NCI-H226 (cell line): Measurements from ENCODE around the gene SKIL.

ENCODE experiments used
- DNase-seq: peaks from one replicate; pipeline ENCODE4 v3.0.0-alpha.2; 2015

SKIL gene

DNA sequence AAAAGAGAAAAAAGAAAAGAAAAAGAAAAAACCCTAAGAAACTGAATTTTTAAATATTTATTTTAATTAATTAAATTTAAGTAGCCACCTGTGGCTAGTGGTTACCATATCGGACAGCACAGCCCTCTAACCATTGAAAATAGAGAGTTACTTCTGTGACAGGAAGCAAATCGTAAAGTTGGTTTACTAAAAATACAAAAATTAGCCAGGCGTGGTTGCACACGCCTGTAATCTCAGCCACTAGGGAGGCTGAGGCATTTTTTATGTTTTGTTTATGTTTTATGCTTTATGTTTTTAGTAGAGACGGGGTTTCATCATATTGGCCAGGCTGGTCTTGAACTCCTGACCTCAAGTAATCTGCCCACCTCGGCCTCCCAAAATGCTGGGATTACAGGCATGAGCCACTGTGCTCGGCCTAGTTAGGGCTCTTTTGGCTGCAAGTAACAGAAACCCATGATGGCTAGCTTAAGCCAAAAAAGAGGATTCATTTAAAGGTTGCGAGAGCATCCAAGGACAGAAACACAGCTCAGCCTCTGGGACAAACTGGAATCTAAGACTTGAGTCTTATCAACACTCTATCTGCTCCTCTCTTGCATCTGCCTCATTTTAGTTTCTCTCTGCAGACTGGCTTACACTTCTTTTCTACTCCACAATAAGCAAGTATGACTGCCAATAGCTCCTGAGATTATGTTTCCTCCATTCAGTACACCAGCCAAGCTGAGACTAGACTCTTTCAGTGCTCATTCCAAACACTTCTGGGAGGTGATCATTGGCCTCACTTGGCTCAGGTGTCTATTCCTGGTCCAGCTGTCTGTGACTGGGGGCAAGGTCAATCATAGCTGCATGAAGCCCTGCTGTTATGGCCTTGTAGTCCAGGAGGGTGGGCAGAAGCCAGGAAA is 6.8 kb upstream of the SKIL start:
- DNase-seq: no peak

DNA sequence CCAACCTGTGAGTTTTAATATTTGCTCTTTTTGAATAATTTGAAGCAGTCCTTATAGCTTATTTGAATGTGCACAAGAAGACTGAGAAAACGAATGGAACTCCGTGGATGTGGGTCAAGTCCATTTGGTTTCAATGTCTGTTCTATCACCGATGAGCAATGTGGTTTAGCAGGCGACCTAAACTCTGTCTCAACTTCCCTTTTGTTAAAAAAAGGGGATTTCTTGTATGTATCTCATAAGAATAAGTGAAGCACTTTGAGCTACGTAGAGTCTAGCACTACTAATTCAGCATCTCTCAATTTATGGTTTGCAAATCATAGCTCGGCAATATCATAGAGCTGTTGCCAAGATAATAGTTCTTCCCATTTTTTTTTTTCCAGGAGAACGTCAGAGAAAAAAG is 4.6 kb upstream of the SKIL start:
- DNase-seq: no peak

DNA sequence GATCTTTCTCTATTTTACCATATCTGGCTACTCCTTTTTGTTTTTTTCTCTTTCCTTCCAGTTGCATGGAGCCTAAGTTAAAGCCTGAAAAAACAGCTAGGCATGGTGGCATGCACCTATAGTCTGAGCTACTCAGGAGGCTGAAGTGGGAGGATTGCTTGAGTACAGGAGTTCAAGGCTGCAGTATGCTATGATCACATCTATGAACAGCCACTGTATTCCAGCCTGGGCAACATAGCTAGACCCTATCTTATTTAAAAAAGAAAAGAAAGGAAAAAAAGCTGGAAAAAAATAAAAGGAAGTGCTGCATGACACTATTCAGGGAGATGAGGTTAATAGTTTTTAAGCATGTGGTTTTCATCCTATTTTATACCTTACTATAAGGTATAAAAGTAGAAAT is 4.0 kb upstream of the SKIL start:
- no peak for DNase-seq

DNA sequence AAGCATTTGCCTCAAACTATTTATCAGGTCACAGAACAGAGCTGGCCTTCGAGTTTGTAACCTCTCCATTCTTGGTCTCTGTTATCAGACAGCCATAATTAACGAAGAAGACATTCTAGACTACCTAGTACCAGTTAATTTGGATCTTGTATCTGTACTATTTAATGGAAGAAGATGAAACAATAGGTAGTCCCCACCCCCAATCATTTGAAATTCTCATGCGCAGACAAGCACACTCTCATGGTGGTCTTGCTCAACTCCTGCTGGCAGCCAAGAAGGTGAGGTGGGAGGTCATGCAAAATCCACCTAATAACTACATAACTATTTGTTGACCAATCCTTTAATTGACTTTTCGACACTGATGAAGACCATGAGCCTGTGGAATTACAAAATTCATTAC is 2.8 kb upstream of the SKIL start:
- DNase-seq: no peak

DNA sequence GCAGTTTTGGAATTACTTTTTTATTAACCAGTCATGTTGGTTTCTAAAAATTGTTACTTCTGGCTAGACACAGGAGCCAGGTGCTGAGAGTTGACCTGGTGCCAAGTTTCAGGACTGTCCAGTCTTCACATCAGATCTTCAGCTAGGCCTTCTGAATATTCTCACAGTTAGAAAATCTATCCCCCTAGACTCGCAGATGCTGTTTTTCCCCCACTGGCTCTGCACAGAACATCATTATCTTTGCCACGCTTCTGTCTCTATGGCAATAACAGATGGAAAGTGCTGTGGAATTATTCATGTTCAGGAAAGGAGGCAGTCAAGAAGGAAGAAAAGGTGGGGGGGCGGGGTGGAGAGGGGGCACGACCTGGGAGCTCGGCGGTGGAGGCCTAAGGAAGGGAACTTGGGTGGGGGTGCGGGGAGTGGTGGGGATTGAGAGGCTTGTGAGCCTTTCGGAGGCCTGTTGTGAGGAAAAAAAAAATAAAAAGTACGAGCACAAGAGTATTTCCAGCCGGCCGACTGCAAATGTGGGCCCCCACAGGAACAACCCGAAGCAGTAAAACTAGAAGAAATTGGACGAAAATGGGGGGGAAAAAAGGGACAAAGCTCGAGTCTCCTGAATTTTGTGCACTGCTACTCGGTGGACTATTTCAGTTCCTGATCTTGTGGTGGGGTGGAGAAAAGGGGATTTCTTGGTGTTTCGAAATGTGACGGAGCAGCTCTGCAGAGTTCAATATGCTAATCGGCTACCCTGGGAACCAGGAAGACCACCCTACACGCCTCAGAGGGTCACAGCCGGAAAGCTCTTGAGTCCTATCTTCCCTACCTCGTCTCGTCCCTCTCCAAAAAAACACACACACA is 1.5 kb upstream of the SKIL start:
- DNase-seq: peak; percentile 28

DNA sequence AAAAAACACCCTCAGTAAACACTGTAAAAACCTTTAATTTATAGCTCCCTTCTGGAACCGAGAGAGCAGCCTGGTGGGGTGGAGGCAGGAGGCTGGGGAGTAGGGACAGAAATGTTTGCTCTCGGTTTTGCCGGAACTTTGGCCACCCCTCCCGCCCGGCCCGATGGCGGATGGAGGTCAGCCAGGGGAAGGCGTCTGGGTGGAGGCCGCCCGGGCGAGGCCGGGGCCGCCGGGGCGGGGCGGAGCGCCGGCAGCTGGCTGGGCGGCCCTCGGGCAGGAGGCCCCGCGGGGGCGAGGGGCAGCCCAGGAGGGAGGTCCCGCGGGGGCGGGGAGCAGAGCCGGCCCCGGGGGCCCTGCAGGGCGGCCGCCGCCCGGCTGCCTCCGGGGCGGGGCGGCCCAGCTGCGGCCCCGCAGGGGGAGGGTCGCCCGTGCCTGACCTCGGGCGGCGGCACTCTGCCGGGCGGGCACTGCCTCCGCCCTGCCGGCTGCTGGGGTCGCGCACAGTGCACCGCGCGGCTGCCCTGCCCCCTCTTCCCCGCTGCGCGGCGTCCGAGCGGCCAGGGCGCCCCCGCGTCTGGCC is 829 bp upstream of the SKIL start:
- DNase-seq: peak; percentile 63

DNA sequence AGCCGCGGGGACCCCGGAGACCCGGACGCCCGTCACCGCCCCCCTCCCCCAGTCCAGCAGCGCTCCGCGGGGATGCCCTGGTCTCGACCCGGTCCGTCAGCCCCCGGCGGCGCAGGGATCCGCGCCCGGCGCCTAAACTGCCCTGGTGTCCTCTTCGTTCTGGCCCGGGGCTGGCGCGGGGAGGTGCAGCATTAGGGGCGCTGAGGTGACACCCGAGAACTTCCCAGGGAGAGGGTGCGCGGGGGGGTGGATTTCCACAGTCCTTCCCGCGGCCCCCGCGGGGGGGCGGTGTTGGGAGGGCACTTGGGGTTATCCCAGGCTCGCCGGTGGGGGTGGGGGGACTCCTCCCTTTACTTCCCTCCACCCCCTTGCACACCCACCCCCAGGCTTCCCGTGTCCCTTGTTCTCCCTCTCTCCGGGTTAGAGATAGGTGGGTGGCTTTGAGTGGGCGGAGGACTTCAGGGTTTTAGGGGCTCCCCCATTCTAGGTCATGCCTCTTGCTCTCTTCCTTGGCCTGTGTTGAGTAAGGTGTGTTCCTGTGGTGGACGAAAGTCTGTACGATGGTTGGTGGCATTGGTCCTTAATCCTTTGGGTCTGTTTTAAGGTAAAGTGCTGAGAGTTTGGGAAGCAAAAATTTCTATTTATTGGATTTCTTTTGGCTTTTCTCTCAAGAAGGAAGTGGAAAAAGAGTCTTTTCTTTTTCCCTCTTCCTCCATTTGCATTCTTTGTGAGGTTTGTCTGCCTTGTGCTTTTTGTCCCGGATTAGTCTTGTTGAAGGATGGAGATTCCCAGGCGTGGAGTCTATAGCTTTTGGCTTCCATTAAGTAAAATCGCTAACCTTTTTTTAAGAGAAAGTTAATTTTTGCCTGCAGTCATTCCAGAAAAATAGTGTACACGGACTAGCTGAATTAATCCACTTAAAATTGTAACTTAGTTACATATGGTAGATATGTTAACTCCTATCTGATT is 811 bp downstream of the SKIL start:
- DNase-seq: peak; percentile 60

DNA sequence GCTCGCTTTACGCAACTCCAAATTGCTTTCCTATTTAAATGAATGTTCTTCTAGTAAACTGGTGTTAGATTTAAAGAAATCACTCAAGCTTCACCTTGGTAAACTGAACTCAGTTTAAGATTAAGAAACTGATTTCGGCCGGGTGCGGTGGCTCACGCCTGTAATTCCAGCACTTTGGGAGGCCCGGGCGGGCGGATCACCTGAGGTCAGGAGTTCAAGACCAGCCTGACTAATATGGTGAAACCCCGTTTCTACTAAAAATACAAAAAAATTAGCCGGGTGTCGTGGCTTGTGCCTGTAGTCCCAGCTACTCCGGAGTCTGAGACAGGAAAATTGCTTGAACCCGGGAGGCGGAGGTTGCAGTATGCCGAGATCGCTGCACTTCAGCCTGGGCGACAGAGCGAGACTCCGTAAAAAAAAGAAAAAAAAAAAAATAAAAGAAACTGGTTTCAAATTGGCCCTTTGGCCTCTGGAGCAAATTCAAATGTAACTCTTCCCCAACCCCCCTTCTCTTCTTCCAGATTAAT is 1.7 kb downstream of the SKIL start:
- no peak for DNase-seq

DNA sequence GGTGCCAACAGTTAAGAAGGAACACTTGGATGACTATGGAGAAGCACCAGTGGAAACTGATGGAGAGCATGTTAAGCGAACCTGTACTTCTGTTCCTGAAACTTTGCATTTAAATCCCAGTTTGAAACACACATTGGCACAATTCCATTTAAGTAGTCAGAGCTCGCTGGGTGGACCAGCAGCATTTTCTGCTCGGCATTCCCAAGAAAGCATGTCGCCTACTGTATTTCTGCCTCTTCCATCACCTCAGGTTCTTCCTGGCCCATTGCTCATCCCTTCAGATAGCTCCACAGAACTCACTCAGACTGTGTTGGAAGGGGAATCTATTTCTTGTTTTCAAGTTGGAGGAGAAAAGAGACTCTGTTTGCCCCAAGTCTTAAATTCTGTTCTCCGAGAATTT is 3.0 kb downstream of the SKIL start:
- DNase-seq: no peak

DNA sequence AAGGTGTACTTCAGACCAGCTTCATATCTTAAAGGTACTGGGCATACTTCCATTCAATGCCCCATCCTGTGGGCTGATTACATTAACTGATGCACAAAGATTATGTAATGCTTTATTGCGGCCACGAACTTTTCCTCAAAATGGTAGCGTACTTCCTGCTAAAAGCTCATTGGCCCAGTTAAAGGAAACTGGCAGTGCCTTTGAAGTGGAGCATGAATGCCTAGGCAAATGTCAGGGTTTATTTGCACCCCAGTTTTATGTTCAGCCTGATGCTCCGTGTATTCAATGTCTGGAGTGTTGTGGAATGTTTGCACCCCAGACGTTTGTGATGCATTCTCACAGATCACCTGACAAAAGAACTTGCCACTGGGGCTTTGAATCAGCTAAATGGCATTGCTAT is 3.4 kb downstream of the SKIL start:
- no peak for DNase-seq

DNA sequence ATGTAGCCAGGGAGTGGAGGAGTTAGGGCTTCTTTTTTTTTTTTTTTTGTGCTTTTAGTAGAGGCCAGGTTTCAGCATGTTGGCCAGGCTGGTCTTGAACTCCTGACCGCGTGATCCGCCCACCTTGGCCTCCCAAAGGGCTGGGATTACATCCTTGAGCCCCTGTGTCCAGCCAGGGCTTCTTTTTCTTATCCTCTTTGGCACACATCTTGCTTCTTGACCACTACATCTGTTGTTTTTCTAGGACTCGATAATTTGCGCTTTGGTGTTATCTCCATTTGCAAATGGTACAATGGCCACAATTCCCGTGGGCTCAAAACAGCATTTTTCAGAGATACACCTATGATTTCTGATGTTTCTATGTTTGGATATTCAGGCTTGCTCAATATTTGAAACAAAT is 4.2 kb downstream of the SKIL start:
- DNase-seq: no peak

DNA sequence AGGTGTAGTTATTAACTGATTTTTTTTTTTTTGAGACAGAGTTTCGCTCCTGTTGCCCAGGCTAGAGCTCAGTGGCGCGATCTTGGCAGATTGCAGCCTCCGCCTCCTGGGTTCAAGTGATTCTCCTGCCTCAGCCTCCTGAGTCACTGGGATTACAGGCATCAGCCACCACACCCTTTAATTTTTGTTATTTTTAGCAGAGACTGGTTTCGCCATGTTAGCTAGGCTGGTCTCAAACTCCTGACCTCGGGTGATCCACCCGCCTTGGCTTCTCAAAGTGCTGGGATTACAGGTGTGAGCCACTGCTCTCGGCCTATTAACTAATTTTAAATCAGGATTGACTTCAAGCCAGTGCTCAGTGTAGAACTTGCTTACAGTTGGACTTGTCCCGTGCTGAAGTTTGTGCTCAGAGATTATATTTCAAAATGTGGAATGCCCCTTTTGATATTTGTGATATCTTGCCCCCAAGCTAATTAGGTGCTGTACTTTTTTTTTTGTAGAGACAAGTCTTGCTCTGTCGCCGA is 6.0 kb downstream of the SKIL start:
- no peak for DNase-seq

DNA sequence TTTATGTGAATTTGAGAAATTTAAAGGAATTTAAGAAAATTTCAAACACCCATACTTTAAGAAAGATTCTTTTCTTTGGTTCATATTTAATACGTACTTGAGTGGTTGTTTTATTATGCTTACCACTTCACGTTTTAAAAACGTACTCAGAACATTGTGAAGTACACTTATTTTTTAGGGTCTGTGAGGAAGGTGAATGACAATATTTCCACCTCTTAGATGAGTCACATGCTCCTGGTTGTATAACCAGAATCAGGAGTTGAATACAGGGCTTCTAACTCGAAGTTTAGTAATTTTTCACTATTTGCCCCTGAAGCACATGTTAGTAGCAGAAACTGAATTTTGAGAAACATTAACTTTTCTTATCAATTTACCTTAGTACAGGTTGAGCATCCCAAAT is 7.5 kb downstream of the SKIL start:
- no peak for DNase-seq

DNA sequence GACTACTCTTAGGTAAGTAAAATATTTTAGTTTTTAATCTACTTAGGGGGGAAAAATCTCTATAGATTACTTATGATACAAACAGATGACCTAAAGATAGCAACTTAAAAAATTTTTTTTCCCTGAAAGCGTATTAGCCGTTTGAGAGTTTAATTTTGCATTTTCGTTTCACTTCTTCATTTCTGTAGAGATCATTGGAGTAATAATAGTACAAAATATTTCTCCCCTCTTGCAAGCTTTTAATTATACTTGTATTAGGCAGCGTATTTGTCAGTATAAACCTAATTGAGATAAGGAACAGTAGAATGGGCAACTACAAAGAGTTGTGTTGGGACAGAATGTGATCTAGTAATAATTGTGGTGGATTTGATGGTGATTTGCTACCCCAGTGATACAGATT is 10.3 kb downstream of the SKIL start:
- no peak for DNase-seq

DNA sequence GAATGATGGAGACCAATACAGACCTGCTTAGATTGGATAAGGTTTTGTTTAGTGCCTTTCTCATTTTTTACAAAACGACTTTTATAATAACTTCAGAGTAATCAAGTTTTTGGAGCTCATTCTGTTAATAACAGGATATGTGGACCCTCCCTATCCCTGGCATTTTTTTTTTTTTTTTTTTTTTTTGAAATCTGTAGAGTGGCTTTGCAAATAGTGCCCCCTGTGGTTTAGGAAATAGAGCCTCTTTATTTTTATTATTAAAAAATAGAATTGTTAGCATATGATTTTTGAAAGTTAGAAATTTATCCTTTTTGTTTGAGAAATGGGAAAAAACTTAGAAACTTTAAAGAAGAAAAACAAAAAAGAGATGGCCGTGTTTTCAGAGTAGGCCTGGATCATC is 11.4 kb downstream of the SKIL start:
- no peak for DNase-seq

DNA sequence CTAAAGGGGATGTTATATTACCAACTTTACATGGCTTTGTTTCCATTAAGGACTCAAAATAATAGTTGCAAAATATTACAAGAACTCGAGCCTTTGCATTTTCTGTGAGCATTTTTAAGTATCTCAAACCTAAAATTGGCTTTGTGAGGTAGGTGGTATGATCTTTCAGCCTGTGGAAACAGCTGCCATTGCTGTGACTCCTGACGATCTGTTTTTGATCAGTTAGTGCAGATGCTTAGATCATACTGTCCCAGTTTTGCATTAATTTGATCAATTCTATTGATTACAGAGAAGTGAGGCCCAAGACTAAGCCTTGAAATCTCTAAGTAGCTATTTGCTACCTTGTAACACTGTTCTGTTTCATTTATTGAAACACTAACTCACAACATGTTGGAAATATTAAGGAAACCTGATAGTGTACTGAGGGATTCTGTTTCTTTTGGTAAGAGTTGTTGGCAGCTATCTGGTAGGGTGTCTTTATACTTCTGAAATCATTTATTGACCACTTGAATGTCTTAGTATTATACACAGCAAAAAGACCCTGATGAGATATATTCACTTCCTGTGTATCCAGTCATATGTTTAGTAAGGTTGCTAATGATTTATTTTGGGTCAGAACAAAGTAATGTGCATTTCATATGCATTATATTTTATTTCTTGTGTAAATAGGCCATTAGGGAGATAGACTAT is 14.8 kb downstream of the SKIL start:
- no peak for DNase-seq

DNA sequence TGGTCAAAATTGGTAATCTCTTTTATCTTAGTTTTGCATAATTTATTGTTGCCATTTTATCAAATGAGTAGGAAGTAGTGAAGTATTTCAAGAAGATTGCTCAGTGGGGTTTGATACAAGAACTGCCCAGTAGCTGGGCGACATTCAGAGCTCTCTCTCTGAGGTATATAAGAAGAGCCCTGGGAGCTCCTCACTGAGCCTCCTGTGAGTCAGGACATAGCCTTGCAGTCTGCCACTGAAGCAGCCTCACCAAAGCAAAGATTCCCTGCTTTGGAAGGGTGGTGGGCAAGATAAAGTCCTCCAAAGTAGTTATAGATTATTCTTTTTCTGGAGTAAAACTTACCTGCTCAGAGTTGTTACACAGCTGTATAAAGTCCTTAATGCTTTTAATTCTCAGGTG is 26.1 kb downstream of the SKIL start:
- DNase-seq: no peak

DNA sequence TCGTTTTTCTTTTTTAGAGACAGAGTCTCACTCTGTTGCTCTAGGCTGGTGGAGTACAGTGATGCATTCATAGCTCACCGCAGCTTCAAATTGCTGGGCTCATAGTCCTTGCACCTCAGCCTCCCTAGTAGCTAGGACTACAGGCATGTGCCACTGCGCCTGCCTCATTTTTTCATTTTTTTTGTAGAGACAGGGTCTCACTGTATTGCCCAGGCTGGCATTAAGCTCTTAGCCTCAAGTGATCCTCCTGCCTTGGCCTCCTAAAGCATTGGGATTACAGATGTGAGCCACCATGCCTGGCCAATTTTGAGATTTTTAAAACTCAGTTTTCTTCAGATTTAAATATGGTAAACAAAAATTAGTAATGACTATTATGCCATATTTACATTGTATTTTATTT is 29.0 kb downstream of the SKIL start:
- DNase-seq: no peak

DNA sequence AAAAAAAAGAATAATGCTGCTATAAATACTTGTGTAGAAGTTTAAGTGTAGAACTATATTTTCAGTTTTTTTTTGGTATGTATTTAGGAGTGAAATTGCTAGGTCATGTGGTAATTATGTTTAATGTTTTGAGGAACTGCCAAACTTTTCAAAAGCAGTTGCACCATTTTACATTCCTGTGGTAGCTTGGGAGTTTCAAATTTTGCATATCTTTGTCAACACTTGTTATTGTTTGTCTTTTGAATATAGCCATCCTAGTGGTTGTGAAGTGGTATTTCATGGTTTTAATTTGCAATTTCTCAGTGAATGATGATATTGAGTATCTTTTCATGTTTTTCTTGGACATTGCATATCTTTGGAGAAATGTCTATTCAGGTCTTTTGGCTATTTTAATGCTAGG is 30.4 kb downstream of the SKIL start:
- no peak for DNase-seq

DNA sequence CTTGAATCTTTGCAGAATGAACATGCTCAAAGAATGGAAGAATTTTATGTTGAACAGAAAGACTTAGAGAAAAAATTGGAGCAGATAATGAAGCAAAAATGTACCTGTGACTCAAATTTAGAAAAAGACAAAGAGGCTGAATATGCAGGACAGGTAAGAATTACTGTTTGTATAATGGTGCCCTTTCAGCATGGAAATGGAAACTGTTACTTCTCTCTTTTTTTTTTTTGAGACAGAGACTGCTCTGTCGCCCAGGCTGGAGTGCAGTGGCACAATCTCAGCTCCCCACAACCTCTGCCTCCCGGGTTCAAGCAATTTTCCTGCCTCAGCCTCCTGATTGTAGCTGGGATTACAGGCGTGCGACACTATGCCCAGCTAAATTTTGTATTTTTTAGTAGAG is 33.6 kb downstream of the SKIL start:
- DNase-seq: no peak

DNA sequence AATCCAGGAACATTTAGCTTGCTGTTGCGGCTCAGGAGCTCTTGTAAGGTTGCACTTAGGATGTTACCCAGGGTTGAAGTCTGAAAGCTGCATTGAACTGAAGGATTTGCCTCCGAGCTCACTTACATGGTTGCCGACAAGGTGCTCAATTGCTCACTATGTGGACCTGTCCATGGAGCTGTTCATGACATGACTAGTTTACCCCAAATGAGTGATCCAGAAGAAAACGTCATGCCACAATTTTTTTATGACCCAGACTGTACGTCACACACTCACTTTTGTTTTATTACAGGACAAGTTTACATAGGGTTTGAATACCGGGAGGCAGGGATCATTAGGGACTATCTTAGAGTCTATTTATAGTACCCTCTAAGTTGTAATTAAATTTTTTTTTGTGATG is 40.2 kb downstream of the SKIL start:
- DNase-seq: no peak

DNA sequence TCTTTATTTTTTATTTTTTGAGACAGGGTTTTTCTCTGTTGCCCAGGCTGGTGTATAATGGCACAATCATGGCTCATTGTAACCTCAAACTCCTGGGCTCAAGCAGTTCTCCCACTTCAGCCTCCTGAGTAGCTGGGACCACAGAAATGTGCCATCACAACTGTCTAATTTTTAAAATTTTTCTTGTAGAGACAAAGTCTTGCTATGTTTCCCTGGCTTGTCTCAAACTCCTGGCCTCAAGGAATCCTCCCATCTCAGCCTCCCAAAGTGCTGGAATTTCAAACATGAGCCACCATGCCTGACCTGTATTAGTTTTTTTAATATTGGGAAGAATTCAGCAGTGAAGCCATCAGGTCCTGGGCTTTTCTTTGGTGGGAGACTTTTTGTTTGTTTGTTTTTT is 47.6 kb downstream of the SKIL start:
- DNase-seq: no peak
